ENCODE results near the gene PODXL2.
A peak's percentile ranks its signal among the peaks of the same experiment; 100 is the strongest.
"Not testable (repeated sequence)": the region's sequence is repeated elsewhere in the genome, so short reads cannot be mapped to it uniquely, and the experiment has no call there.

The PODXL2 gene

GRCh38 chr3:127629467-127630403 lies 750 bp downstream of the PODXL2 start:
- DNase-seq: peak; percentile 62

DNA sequence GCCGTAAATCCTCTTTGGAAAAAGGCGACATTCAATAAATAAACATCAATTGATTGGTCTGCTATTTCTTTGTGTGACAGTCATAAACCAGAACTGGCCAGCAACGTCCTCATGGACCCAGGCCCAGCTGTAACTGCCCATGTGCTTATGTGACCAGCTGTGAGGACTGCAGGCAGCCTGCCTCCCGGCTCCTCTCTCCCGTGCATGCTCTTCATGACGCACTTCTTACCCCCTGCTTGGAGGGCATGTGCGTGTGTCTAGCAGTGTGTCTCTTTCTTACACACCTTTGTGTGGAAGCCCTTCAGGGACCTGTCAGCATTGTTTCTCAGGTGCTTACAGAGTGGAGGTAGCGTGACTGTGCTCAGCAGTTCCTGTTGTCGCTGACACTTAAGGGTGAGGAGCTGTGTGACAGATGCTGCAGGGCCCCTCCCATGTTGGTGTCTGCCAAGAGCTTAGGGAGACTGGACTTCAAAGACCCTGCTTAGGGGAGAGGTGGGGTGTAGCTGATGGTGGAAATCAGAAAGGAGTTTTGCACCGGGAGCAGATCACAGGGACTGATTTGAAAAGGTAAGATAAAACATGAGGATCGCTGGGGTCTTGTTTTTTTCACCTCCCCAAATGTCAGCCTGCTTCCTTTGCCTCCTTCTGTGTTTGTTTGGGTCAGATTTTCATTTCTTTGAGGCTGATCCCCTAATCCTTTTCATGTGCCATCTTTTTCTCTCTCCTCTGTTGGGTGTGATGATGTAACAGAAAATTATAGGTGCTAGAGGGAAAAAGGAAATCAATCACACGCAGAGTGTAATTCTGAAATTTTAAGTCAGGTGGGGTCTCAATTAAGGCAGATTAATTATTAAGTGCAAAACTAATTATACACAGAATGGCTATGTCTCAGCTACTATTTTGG lies 2.1 kb downstream of the PODXL2 start:
- DNase-seq: no peak

- DNase-seq: no peak
Observed at GRCh38 chr3:127632035-127632820, 3.2 kb downstream of the PODXL2 start.

GRCh38 chr3:127634653-127635052 lies 5.7 kb downstream of the PODXL2 start:
- no peak for DNase-seq

- no peak for DNase-seq
Observed at GRCh38 chr3:127637546-127637945, 8.6 kb downstream of the PODXL2 start.

DNA sequence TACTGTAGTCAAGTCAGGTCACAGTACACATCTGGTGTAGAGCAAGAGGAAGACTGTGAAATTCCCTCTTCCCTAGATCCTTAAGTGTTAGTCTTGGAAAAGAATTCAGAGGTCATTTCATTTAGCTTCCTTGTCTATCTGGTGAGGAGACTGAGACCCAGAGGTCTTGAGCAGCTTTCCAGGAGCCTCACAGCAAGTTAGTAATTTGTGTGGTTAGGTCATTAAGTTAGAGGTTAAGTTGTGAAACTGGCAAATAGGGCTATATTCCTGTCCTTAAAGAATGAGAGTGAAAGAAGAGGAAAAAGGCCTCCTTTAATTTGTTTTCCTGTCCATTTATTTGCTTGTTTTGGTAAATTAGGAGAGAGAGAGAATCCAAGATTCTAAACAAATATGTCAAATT lies 9.0 kb downstream of the PODXL2 start:
- no peak for DNase-seq

- no peak for DNase-seq
Observed at GRCh38 chr3:127639173-127640041, 10.4 kb downstream of the PODXL2 start.

- DNase-seq: no peak
Observed at GRCh38 chr3:127640042-127640355, 11.0 kb downstream of the PODXL2 start.

- DNase-seq: no peak
Observed at GRCh38 chr3:127644641-127645370, 15.8 kb downstream of the PODXL2 start.

DNA sequence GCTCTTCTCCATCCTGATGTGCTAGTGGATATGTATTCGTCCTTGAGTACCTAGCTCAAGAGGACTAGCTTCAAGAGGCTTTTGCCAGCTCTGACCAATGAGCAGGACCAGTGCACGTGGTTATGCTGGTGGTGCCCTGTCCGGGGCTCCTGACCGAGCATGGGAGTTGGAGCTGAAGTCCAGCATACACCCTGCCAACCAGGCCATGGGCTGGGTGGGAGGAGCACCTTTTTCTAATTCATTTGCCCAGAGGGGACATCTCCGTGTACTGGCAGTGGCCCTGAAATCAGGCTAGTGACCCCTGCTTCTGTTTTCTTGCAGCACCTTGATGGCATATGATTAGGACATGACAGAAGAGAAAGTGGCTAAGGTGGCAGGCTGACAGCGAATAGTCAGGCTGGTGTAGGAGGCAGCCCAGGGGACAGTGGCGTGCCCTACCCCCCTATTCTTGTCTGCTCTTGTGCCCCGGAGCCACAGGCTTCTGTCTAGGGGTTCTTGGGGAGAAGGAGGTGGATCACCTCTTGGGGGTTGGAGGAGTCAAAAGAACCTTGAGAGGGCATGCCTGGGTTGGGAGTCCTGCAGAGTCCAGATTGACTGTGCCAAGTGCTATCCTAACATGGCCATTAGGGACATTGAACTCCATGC lies 16.5 kb downstream of the PODXL2 start:
- DNase-seq: no peak

- DNase-seq: no peak
Observed at GRCh38 chr3:127646501-127647046, 17.6 kb downstream of the PODXL2 start.

GRCh38 chr3:127647166-127647844 lies 18.3 kb downstream of the PODXL2 start:
- DNase-seq: no peak

GRCh38 chr3:127647845-127648204 lies 18.8 kb downstream of the PODXL2 start:
- DNase-seq: no peak

GRCh38 chr3:127650236-127650635 lies 21.3 kb downstream of the PODXL2 start:
- no peak for DNase-seq

DNA sequence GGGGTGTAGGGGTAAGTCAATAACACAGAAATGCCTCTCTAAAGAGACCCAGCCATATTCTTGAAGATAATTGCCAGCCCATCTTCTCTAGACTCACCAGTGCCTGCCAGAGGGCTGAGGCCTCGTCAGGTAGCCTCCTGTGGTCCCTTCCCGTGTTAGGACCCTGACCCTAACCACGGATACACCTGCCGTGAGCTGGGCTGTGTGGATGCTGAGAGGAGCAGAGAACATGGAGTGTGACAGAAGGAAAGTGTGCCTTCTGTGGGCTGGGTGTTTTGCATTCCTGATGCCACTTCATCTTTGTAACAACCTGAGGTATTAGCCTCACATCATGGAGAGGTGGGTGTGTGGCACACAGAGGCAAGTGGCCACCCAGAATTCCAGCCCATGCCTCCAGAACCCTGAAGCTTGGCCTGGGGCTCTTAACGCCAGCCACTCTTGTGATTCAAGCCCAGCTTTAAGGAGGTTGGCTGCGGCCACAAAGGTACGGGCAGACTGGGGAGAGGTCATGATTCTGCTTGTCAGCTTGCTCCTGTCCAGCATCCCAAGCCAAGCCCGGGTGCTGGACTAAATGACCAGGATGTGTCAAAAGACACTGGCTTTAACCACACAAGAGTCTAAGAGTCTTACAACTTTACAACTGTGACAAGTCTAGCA lies 22.7 kb downstream of the PODXL2 start:
- no peak for DNase-seq

DNA sequence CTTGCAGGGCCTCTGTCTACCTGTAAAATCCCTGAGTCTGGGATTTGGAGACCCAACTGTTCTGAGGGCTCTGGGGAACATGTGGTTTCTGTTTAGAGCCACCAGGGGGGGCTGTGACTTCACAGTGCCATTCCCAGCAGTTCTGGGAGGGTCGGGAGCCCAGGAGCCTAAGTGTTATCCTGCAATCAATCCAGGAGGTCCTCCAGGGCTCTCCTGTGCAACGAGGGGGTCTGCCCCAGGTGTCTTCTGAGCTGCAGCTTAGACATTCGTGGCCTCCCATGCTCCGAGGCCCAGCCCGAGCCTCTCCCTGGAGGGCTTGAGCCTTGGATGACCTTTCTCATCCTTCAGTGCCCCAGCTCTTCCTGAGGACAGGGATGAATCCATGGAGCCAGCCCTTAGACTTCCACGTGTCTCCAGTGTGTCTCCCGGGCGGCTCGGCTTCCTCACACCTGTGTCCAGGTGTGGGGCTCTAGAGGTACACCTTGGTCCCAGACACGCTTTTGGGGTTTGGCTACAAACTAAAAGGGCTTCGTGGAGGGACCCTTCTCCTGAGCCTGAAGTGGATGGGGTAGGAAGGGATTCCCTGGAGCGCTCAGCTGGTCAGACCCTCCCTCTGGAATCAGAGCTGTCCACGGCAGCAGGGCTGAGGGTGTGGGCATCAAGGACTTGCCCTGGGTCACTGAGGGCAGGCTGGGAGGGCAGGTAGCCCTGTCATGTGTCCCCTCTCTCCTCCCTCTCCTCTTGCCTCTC lies 23.4 kb downstream of the PODXL2 start:
- DNase-seq: peak; percentile 28

GRCh38 chr3:127654374-127654773 lies 25.4 kb downstream of the PODXL2 start:
- no peak for DNase-seq

GRCh38 chr3:127654993-127655392 lies 26.0 kb downstream of the PODXL2 start:
- not testable (repeated sequence) for DNase-seq

GRCh38 chr3:127655641-127656040 lies 26.7 kb downstream of the PODXL2 start:
- DNase-seq: no peak

Data from activated naive CD4-positive, alpha-beta T cell treated with Interleukin-2 at 50 U/mL for 16 hours (primary cell).